Heart right ventricle (tissue), 16 donors: ENCODE results near the gene EYA3. TPM values are rescaled to one million over a fixed set of nuclear protein-coding genes. Genes with fewer than 3 reads are reported as not detected.

Source experiments
- ATAC-seq, 8 donors: fragments of 200-7000 bp; cut with Tn5 transposase; one replicate each; pipeline ENCODE4 v1.9.1; 2020; ENCODE audit warnings: mild to moderate bottlenecking in 8 of 8, moderate library complexity in 8 of 8, moderate number of reproducible peaks in 1 of 8
- DNase-seq, 2 donors: peaks; one replicate each; pipeline ENCODE4 v3.0.0-alpha.2; 2020
- H3K27ac ChIP-seq, 10 donors: fragments of 200-600 bp; sonication (generic) in 2 of 10; one replicate each; pipeline versions ENCODE4 v1.5.0 to v1.8.0; 2020 to 2022; ENCODE audit warnings: mild to moderate bottlenecking in 3 of 10
- H3K27me3 ChIP-seq, 7 donors: fragments of 200-600 bp; one replicate each; pipeline ENCODE4 v1.8.0; 2021 to 2022; ENCODE audit warnings: mild to moderate bottlenecking in 2 of 7
- H3K36me3 ChIP-seq, 9 donors: fragments of 200-600 bp; sonication (generic) in 1 of 9; one replicate each; pipeline versions ENCODE4 v1.5.0 to v1.8.0; 2020 to 2022; ENCODE audit warnings: mild to moderate bottlenecking in 2 of 9
- H3K4me1 ChIP-seq, 9 donors: fragments of 200-600 bp; sonication (generic) in 1 of 9; one replicate each; pipeline versions ENCODE4 v1.5.0 to v1.8.0; 2020 to 2022; ENCODE audit warnings: mild to moderate bottlenecking in 4 of 9
- H3K4me3 ChIP-seq, 10 donors: fragments of 200-600 bp; sonication (generic) in 2 of 10; one replicate each; pipeline versions ENCODE4 v1.5.0 to v1.8.0; 2020 to 2022; ENCODE audit warnings: mild to moderate bottlenecking in 7 of 10, moderate library complexity in 2 of 10
- H3K9me3 ChIP-seq, 11 donors: fragments of 200-600 bp in 10 of 11; sonication (generic) in 2 of 11; one replicate each; pipeline versions ENCODE4 v1.5.0 to v1.8.0; 2013 to 2022; ENCODE audit warnings: mild to moderate bottlenecking in 2 of 11, control low read depth in 1 of 11, moderate library complexity in 1 of 11
- WGBS, 2 donors: extraction: QIAGEN DNeasy Blood & Tissue Kit; methylation state at CpG; one replicate each; pipeline ENCODE4 v1.1.7; 2013; ENCODE audit warnings: inconsistent platforms in 1 of 2; 5-methylcytosine and 5-hydroxymethylcytosine counted together
- intact Hi-C, 10 donors: fragments of 100-400 bp; cut with DNase I; formaldehyde crosslinking; loops; one replicate each; pipeline versions ENCODE4 v1.11.1 to v1.14.2; 2022
- polyA plus RNA-seq, 2 donors: library from polyadenylated mRNA; stranded (reverse); fragments of 200-250 nt; gene quantifications; one replicate each; pipeline ENCODE4 v1.2.3, GENCODE V29; 2013
- total RNA-seq, 10 donors: library from RNA; stranded (reverse); fragmentation: NEBNext Ultra II Directional in 3 of 10; extraction: Animal tissue kit (Norgen Biotek cat#: 25700) in 3 of 10; gene quantifications; one replicate each; pipeline versions ENCODE4 v1.2.1 to v1.2.4, GENCODE V29; 2021 to 2023
- TF ChIP-seq, protein P1 (sequence below), 9 donors: fragments of 200-600 bp; sonication (generic) in 2 of 9; IDR thresholded peaks; one replicate each; pipeline versions ENCODE4 v1.5.0 to v1.8.0; 2021 to 2022; ENCODE audit warnings: antibody characterized with exemption in 9 of 9, mild to moderate bottlenecking in 5 of 9, moderate library complexity in 1 of 9
- donor health status: Arrhythmogenic right ventricular cardiomyopathy.
- donor health status: ischemic (EF 13 %, LVEDD 7.1; RV severe dilation, severe dysfunction).
- donor health status: healthy with polysubstance abuse.
- donor health status: DM: no; HTN: yes; CAD: no.
- donor health status: DM: no; HTN: no; CAD: no.
- donor health status: ischemic (EF 25% LVEDD 6.9; RV normal size, moderate dysfunction).
- donor health status: ischemic (EF 25% LVEDD 5.7; RV mildly dilated, moderate dysfunction).
- donor health status: healthy.
- donor health status: DM: yes; HTN: yes; CAD: no.
- donor health status: Ischemic cardiomyopathy.
- donor health status: ischemic (EF 35%, LVEDD 5.7; RV mildly dilated, moderate dysfunction).
- donor health status: nonischemic (EF 11% LVEDD 7.7; RV severe dilation, severe dysfunction).
- donor health status: DM: yes; HTN: yes; CAD: no.
- donor health status: PGD.
- donor health status: ischemic (EF 29% LVEDD 5.4; RV normal size, mild dysfunction).
- donor health status: nonischemic (EF 23%, LVEDD 6.1; RV moderate dilation, normal function).

Gene EYA3
- total and polyA plus RNA-seq, 12 donors, result 3.6 to 22.1 (median 17.3) TPM

DNA sequence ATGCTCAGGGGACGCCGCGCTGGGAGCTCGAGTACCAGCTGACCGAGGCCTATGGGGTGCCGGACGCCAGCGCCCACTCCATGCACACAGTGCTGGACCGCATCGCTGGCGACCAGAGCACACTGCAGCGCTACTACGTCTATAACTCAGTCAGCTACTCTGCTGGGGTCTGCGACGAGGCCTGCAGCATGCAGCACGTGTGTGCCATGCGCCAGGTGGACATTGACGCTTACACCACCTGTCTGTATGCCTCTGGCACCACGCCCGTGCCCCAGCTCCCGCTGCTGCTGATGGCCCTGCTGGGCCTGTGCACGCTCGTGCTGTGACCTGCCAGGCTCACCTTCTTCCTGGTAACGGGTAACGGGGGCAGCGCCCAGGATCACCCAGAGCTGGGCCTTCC is 129.9 kb downstream of the EYA3 start:
- Histone ChIP-seq H3K27ac (no peak overlapping the region), H3K27me3 (no peaks in the 10 kb centered on the region), H3K4me3 (no peak overlapping the region), H3K9me3 (no peaks in the 10 kb centered on the region), H3K36me3 (peaks cover 0 to 7% (median 0%) of the 10 kb centered on the region in 9 donors), H3K4me1 (peaks cover 7 to 31% (median 27%) of the 10 kb centered on the region in 9 donors)
- ATAC-seq (no peak), DNase-seq (no peak)
- TF ChIP-seq, protein P1, sequence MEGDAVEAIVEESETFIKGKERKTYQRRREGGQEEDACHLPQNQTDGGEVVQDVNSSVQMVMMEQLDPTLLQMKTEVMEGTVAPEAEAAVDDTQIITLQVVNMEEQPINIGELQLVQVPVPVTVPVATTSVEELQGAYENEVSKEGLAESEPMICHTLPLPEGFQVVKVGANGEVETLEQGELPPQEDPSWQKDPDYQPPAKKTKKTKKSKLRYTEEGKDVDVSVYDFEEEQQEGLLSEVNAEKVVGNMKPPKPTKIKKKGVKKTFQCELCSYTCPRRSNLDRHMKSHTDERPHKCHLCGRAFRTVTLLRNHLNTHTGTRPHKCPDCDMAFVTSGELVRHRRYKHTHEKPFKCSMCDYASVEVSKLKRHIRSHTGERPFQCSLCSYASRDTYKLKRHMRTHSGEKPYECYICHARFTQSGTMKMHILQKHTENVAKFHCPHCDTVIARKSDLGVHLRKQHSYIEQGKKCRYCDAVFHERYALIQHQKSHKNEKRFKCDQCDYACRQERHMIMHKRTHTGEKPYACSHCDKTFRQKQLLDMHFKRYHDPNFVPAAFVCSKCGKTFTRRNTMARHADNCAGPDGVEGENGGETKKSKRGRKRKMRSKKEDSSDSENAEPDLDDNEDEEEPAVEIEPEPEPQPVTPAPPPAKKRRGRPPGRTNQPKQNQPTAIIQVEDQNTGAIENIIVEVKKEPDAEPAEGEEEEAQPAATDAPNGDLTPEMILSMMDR (IDR thresholded peaks at IDR 0.05), result no peak
- intact Hi-C loops, result no loop called here
- WGBS, 2 donors, result 97% methylated on average over 26 of the region's 26 CpGs

GRCh38 chr1:27957655-27958054 is 130.8 kb downstream of the EYA3 start:
- Histone ChIP-seq H3K27ac (no peak overlapping the region), H3K4me1 (peaks cover 7 to 31% (median 27%) of the 10 kb centered on the region in 9 donors), H3K9me3 (no peaks in the 10 kb centered on the region), H3K36me3 (no peaks in the 10 kb centered on the region), H3K27me3 (no peaks in the 10 kb centered on the region), H3K4me3 (no peak overlapping the region)
- DNase-seq (no peak), ATAC-seq (no peak)
- intact Hi-C loops, result no loop called here
- 94 to 99% methylated on average over 5 of the region's 5 CpGs for WGBS, 2 donors
- TF ChIP-seq, protein P1 (IDR thresholded peaks at IDR 0.05), result no peak

DNA sequence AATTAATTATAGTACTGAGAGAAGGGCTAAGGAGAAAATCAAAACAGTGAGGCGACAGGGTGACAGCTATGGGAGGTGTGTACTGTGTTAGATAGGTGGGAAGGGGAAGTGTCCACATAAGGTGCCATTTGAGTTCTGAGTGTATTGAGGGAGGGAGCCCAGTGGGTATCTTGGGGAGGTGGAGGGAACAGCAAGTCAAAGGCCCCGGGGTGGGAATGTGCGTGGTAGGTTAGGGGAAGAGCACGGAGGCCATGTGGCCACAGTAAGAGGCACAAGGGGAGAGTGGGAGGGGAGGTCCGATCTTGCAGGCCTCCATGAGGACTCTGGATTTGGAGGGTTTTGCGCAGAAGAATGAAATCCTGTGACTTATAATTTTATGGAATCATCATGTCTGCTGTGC is 131.6 kb downstream of the EYA3 start:
- H3K27ac ChIP-seq, result no peak overlapping the region
- intact Hi-C loops, result no loop called here
- no peak for DNase-seq
- WGBS, 2 donors, result 85 to 92% methylated on average over 6 of the region's 6 CpGs
- no peaks in the 10 kb centered on the region for H3K36me3 ChIP-seq
- no peaks in the 10 kb centered on the region for H3K9me3 ChIP-seq
- no peak overlapping the region for H3K4me3 ChIP-seq
- ATAC-seq, result no peak
- no peaks in the 10 kb centered on the region for H3K27me3 ChIP-seq
- H3K4me1 ChIP-seq, result peaks cover 7 to 30% (median 26%) of the 10 kb centered on the region in 9 donors
- TF ChIP-seq, protein P1 (IDR thresholded peaks at IDR 0.05), result no peak

DNA sequence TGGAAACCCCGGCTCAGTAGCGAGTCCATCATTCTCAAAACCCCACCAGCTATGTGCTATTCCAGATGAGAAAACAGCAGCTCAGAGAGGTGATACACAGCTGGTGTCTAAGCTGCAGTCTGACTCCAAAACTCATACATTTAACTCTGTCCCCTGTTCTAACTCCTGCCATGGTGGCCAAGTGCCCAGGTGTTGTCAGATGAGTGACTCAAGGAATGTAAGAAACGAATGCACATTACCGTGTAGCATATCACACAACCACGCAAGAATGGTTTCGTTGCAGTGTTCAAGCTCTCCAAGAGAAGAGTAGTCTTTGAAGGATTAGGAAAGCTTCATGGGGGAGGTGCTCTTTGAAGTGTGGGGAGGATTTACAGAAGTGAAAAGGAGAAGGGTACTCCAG is 133.3 kb downstream of the EYA3 start:
- ATAC-seq (no peak), DNase-seq (no peak)
- Histone ChIP-seq H3K27ac (no peak overlapping the region), H3K36me3 (no peaks in the 10 kb centered on the region), H3K27me3 (no peaks in the 10 kb centered on the region), H3K4me1 (peaks cover 3 to 13% (median 10%) of the 10 kb centered on the region in 9 donors), H3K9me3 (no peaks in the 10 kb centered on the region), H3K4me3 (no peak overlapping the region)
- TF ChIP-seq, protein P1 (IDR thresholded peaks at IDR 0.05), result no peak
- intact Hi-C loops, result no loop called here
- 85 to 88% methylated on average over 6 of the region's 6 CpGs for WGBS, 2 donors
